ENCODE results near the gene RASSF6.

The RASSF6 gene

GRCh38 chr4:73593631-73594241 is 26.5 kb downstream of the RASSF6 start:
- DNase-seq (ENCODE audit: low read depth), result peak; percentile 53
- peak; percentile 36 for TF ChIP-seq CTCF (IDR thresholded peaks at IDR 0.05; ENCODE audit: insufficient read depth, low read depth, low read length, missing control alignments)
- H3K4me3 ChIP-seq (ENCODE audit: low read depth, low read length), result no peak overlapping the region

GRCh38 chr4:73589887-73590801 is 30.1 kb downstream of the RASSF6 start:
- peak overlapping the region; percentile 36 for H3K4me3 ChIP-seq (ENCODE audit: low read depth, low read length)
- TF ChIP-seq CTCF (IDR thresholded peaks at IDR 0.05; ENCODE audit: insufficient read depth, low read depth, low read length, missing control alignments), result no peak
- DNase-seq (ENCODE audit: low read depth), result peak; percentile 83

GRCh38 chr4:73589261-73589847 is 30.9 kb downstream of the RASSF6 start:
- no peak for TF ChIP-seq CTCF (IDR thresholded peaks at IDR 0.05; ENCODE audit: insufficient read depth, low read depth, low read length, missing control alignments)
- peak; percentile 58 for DNase-seq (ENCODE audit: low read depth)
- peak overlapping the region; percentile 8; the same call in 1 of the 2 replicates for H3K4me3 ChIP-seq (ENCODE audit: low read depth, low read length)

GRCh38 chr4:73588613-73589012 is 31.6 kb downstream of the RASSF6 start:
- no peak for DNase-seq (ENCODE audit: low read depth)
- TF ChIP-seq CTCF (IDR thresholded peaks at IDR 0.05; ENCODE audit: insufficient read depth, low read depth, low read length, missing control alignments), result no peak
- H3K4me3 ChIP-seq (ENCODE audit: low read depth, low read length), result no peak overlapping the region

- no peak for DNase-seq (ENCODE audit: low read depth)
- no peak overlapping the region for H3K4me3 ChIP-seq (ENCODE audit: low read depth, low read length)
- TF ChIP-seq CTCF (IDR thresholded peaks at IDR 0.05; ENCODE audit: insufficient read depth, low read depth, low read length, missing control alignments), result no peak
These were observed 33.6 kb downstream of the RASSF6 start for GRCh38 chr4:73586666-73587065.

GRCh38 chr4:73586040-73586439 is 34.2 kb downstream of the RASSF6 start:
- no peak for DNase-seq (ENCODE audit: low read depth)
- H3K4me3 ChIP-seq (ENCODE audit: low read depth, low read length), result no peak overlapping the region
- TF ChIP-seq CTCF (IDR thresholded peaks at IDR 0.05; ENCODE audit: insufficient read depth, low read depth, low read length, missing control alignments), result no peak

Measured in GM12865 (cell line).